Esophagus squamous epithelium (tissue), 5 donors: ENCODE results near the gene IRF7. TPM values are rescaled to one million over a fixed set of nuclear protein-coding genes. Genes with fewer than 3 reads are reported as not detected.
"Not testable (repeated sequence)": the region's sequence is repeated elsewhere in the genome, so short reads cannot be mapped to it uniquely, and the experiment has no call there.

Experiments used
- DNase-seq: peaks from one replicate; lab custom pipeline; 2025; lab: John Stamatoyannopoulos, UW
- H3K27ac ChIP-seq, 4 donors: fragments of 200-600 bp; sonication (generic); one replicate each; pipeline ENCODE4 v1.5.1; 2016 to 2019; ENCODE audit warnings: mild to moderate bottlenecking in 1 of 4
- H3K27me3 ChIP-seq, 4 donors: fragments of 200-600 bp; sonication (generic); 1 replicate in 3 of 4; 2 replicates in 1 of 4; pipeline versions ENCODE4 v1.5.1 to v1.6.0; 2017 to 2021; ENCODE audit warnings: antibody characterized with exemption in 1 of 4
- H3K36me3 ChIP-seq, 3 donors: fragments of 200-600 bp; sonication (generic); one replicate each; pipeline ENCODE4 v1.5.1; 2016 to 2019
- H3K4me1 ChIP-seq, 3 donors: fragments of 200-600 bp; sonication (generic); one replicate each; pipeline ENCODE4 v1.5.1; 2017 to 2019
- H3K4me3 ChIP-seq, 4 donors: fragments of 200-600 bp; sonication (generic); 1 replicate in 3 of 4; 2 replicates in 1 of 4; pipeline ENCODE4 v1.5.1; 2016 to 2019; ENCODE audit warnings: mild to moderate bottlenecking in 2 of 4, moderate library complexity in 1 of 4
- H3K9me3 ChIP-seq, 3 donors: fragments of 200-600 bp; sonication (generic); one replicate each; pipeline ENCODE4 v1.5.1; 2016 to 2019
- CTCF ChIP-seq, 6 experiments: fragments of 450-650 bp in 4 of 6; fragments of 200-600 bp in 2 of 6; sonication (generic) in 2 of 6; IDR thresholded peaks; one replicate each; pipeline ENCODE4 v1.5.1; 2016 to 2019; ENCODE audit warnings: antibody characterized with exemption in 6 of 6, mild to moderate bottlenecking in 4 of 6, moderate library complexity in 4 of 6
- POLR2A ChIP-seq, 4 donors: fragments of 450-650 bp; IDR thresholded peaks; one replicate each; pipeline ENCODE4 v1.6.1; 2017; ENCODE audit warnings: antibody characterized with exemption in 4 of 4, mild to moderate bottlenecking in 4 of 4, moderate library complexity in 3 of 4
- WGBS, 2 donors: methylation state at CpG; one replicate each; pipeline ENCODE4 v1.1.5; 2018; 5-methylcytosine and 5-hydroxymethylcytosine counted together
- intact Hi-C: fragments of 100-400 bp; cut with DNase I; formaldehyde crosslinking; loops from one replicate; pipeline ENCODE4 v1.15.0; 2022
- total RNA-seq, 4 donors: library from RNA; depleted of rRNA; stranded (reverse); fragments of >200 nt; gene quantifications; one replicate each; pipeline ENCODE4 v1.1.0, GENCODE V29; 2016
- donor health status: DM: yes; HTN: yes; CAD: no.

Gene IRF7
- total RNA-seq, 4 donors from 2014 or later: 16.9 to 26.3 (median 20.2) TPM

- Histone ChIP-seq H3K9me3 (no peaks in the 10 kb centered on the region), H3K27ac (no peak overlapping the region), H3K27me3 (no peaks in the 10 kb centered on the region), H3K4me1 (peaks cover 0 to 21% (median 0%) of the 10 kb centered on the region in 3 donors), H3K4me3 (no peak overlapping the region), H3K36me3 (peaks cover 7 to 94% (median 11%) of the 10 kb centered on the region in 3 donors)
- no peak for DNase-seq
- no peak for TF ChIP-seq POLR2A (IDR thresholded peaks at IDR 0.05)
- TF ChIP-seq CTCF (IDR thresholded peaks at IDR 0.05): no peak
- 85 to 90% methylated on average over 13 to 30 of the region's 30 CpGs for WGBS, 2 donors
- intact Hi-C loops: no loop called here
Measured at GRCh38 chr11:655036-655726, 39.4 kb upstream of the IRF7 start.

GRCh38 chr11:654444-654843, 38.7 kb upstream of the IRF7 start:
- H3K27ac ChIP-seq, H3K9me3 ChIP-seq, H3K27me3 ChIP-seq, H3K4me3 ChIP-seq, DNase-seq, intact Hi-C loops: not testable (repeated sequence)
- WGBS, 2 donors: 74 to 88% methylated on average over 3 to 8 of the region's 12 CpGs
- peaks cover 0 to 21% (median 0%) of the 10 kb centered on the region in 3 donors for H3K4me1 ChIP-seq
- H3K36me3 ChIP-seq: peaks cover 2 to 93% (median 7%) of the 10 kb centered on the region in 3 donors

- Histone ChIP-seq H3K36me3 (peaks cover 0 to 93% (median 5%) of the 10 kb centered on the region in 3 donors), H3K27me3 (no peaks in the 10 kb centered on the region), H3K27ac (no peak overlapping the region), H3K4me3 (no peak overlapping the region), H3K4me1 (peaks cover 0 to 16% (median 0%) of the 10 kb centered on the region in 3 donors), H3K9me3 (no peaks in the 10 kb centered on the region)
- no peak for DNase-seq
- intact Hi-C loops: no loop called here
- 89 to 93% methylated on average over 14 to 15 of the region's 15 CpGs for WGBS, 2 donors
- TF ChIP-seq POLR2A (IDR thresholded peaks at IDR 0.05) (no peak), CTCF (IDR thresholded peaks at IDR 0.05) (no peak)
Measured at GRCh38 chr11:653837-654236, 38.1 kb upstream of the IRF7 start.

- H3K9me3 ChIP-seq, H3K4me3 ChIP-seq, intact Hi-C loops, H3K27ac ChIP-seq, H3K27me3 ChIP-seq, H3K4me1 ChIP-seq, DNase-seq: not testable (repeated sequence)
- WGBS, 2 donors: 80 to 86% methylated on average over 7 to 14 of the region's 14 CpGs
- peaks cover 0 to 93% (median 0%) of the 10 kb centered on the region in 3 donors for H3K36me3 ChIP-seq
Measured at GRCh38 chr11:653136-653535, 37.4 kb upstream of the IRF7 start.

- Histone ChIP-seq H3K27ac (no peak overlapping the region), H3K4me1 (no peaks in the 10 kb centered on the region), H3K9me3 (no peaks in the 10 kb centered on the region), H3K27me3 (no peaks in the 10 kb centered on the region), H3K36me3 (peaks cover 0 to 95% (median 0%) of the 10 kb centered on the region in 3 donors), H3K4me3 (no peak overlapping the region)
- WGBS, 2 donors: 90 to 92% methylated on average over 10 of the region's 10 CpGs
- no peak for DNase-seq
- TF ChIP-seq POLR2A (IDR thresholded peaks at IDR 0.05): no peak
- TF ChIP-seq CTCF (IDR thresholded peaks at IDR 0.05): no peak
- intact Hi-C loops: no loop called here
Measured at GRCh38 chr11:650482-650881, 34.7 kb upstream of the IRF7 start.

- intact Hi-C loops, DNase-seq, H3K4me1 ChIP-seq, H3K27ac ChIP-seq, H3K4me3 ChIP-seq, H3K9me3 ChIP-seq, H3K27me3 ChIP-seq: not testable (repeated sequence)
- H3K36me3 ChIP-seq: peaks cover 0 to 92% (median 6%) of the 10 kb centered on the region in 3 donors
- WGBS, 2 donors: 78 to 88% methylated on average over 7 to 8 of the region's 14 CpGs
Measured at GRCh38 chr11:647672-648158, 32.0 kb upstream of the IRF7 start.
